Thymus (tissue), 14 donors: Measurements from ENCODE around the gene ACY1. TPM values are rescaled to one million over a fixed set of nuclear protein-coding genes. Genes with fewer than 3 reads are reported as not detected.

Source experiments
- DNase-seq, 9 donors: peaks; one replicate each; pipeline ENCODE4 v3.0.0-alpha.2; 2013; ENCODE audit warnings: low spot score in 9 of 9, low read depth in 6 of 9, missing footprints in 1 of 9
- H3K27ac ChIP-seq, 2 donors: one replicate each; pipeline ENCODE4 v1.5.1; 2013; ENCODE audit warnings: control low read depth in 1 of 2, low read depth in 1 of 2, low read length in 1 of 2, mild to moderate bottlenecking in 1 of 2, moderate library complexity in 1 of 2
- H3K27me3 ChIP-seq, 2 donors: one replicate each; pipeline ENCODE4 v1.5.1; 2013; ENCODE audit warnings: low read length in 1 of 2; ENCODE audit not compliant: control insufficient read depth in 2 of 2, insufficient read depth in 1 of 2
- H3K36me3 ChIP-seq, 2 donors: one replicate each; pipeline ENCODE4 v1.5.1; 2013; ENCODE audit warnings: low read length in 1 of 2, mild to moderate bottlenecking in 1 of 2, moderate library complexity in 1 of 2; ENCODE audit not compliant: control insufficient read depth in 2 of 2, insufficient read depth in 2 of 2
- H3K4me1 ChIP-seq, 2 donors: one replicate each; pipeline ENCODE4 v1.5.1; 2013; ENCODE audit warnings: low read length in 2 of 2; ENCODE audit not compliant: control insufficient read depth in 2 of 2, insufficient read depth in 2 of 2
- H3K4me3 ChIP-seq, 2 donors: one replicate each; pipeline ENCODE4 v1.5.1; 2013; ENCODE audit warnings: low read length in 2 of 2, control low read depth in 1 of 2, mild to moderate bottlenecking in 1 of 2
- H3K9me3 ChIP-seq, 2 donors: one replicate each; pipeline ENCODE4 v1.5.1; 2013; ENCODE audit warnings: low read length in 1 of 2, mild to moderate bottlenecking in 1 of 2; ENCODE audit not compliant: control insufficient read depth in 2 of 2, insufficient read depth in 1 of 2
- WGBS: extraction: QIAGEN DNeasy Blood & Tissue Kit; methylation state at CpG from one replicate; pipeline ENCODE4 v1.1.7; 2013; 5-methylcytosine and 5-hydroxymethylcytosine counted together
- long read RNA-seq, 10 donors: transcript quantifications; one replicate each; lab custom pipeline, GENCODE V29; 2026
- polyA plus RNA-seq: library from polyadenylated mRNA; stranded (reverse); fragments of 200-250 nt; gene quantifications from one replicate; pipeline ENCODE4 v1.2.3, GENCODE V29; 2013
- total RNA-seq: library from RNA; stranded (reverse); fragments of 120-200 nt; gene quantifications from one replicate; pipeline ENCODE4 v1.2.4, GENCODE V29; 2013
- donor health status: healthy.

The ACY1 gene
- 11.2 TPM for total RNA-seq
- polyA plus RNA-seq = 17.6 TPM
- long read RNA-seq, donor 1, partial matches to known transcripts = 0 of 1 reads
- long read RNA-seq, donor 1, other reads (novel, unspliced or antisense) = 0 of 1 reads
- long read RNA-seq, donor 2, partial matches to known transcripts = 0 of 6 reads
- long read RNA-seq, donor 2, other reads (novel, unspliced or antisense) = 0 of 6 reads
- long read RNA-seq, donor 3, partial matches to known transcripts = 0 of 6 reads
- long read RNA-seq, donor 3, other reads (novel, unspliced or antisense) = 0 of 6 reads
- long read RNA-seq, donor 4, partial matches to known transcripts = 0 of 2 reads
- long read RNA-seq, donor 4, other reads (novel, unspliced or antisense) = 0 of 2 reads
- long read RNA-seq, donor 5, transcript ACY1-215 (15 exons, 1,684 nt) = major isoform, 10 of 14 reads
- long read RNA-seq, donor 5, partial matches to known transcripts = 0 of 14 reads
- long read RNA-seq, donor 5, other reads (novel, unspliced or antisense) = 0 of 14 reads
- long read RNA-seq, donor 6, partial matches to known transcripts = 0 of 2 reads
- long read RNA-seq, donor 6, other reads (novel, unspliced or antisense) = 0 of 2 reads
- long read RNA-seq, donor 7, partial matches to known transcripts = 0 of 3 reads
- long read RNA-seq, donor 7, other reads (novel, unspliced or antisense) = 0 of 3 reads
- long read RNA-seq, donor 8, partial matches to known transcripts = 0 of 1 reads
- long read RNA-seq, donor 8, other reads (novel, unspliced or antisense) = 0 of 1 reads
- long read RNA-seq, donor 9, partial matches to known transcripts = 0 of 2 reads
- long read RNA-seq, donor 9, other reads (novel, unspliced or antisense) = 0 of 2 reads
- long read RNA-seq, donor 10 = 0 reads

DNA sequence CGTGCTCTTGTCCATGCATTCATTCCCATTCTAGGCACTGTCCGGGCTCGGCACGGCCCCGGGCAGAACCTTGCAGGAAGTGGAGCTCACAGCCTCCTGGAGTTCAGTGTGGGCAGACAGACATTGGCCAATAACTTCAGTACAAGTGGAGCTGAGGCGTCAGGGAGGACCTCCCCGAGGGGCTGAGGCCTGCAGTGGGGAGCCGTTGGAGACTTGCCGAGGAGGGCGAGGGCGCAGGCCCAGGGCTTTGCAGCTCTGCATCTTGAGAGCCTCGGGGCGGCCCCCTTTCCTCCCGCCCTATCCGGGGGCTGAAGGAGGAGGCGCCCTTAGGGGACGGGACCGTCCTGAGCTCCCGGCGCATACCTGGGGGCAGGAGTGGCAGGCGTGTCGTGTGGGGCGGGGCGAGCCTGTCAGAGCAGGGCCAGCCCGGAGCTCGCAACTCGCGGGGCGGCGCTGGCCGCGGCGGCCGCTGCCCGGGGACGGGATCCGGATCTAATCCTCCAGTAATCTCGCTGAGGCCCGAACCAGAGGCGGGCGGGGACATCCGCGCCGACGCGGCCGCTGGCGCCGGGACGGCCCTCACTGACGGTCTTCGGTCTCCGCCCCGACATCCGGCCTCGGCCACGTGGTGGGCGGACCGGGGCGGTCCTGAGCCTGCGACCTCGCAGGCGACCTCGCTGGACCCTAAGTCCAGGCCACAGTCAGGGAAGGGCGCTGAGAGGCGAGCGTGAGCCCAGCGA, at the start of gene ACY1:
ACY1 (plus strand) TSS at position 698 of the 740 bp plus-strand sequence. CDS start 530 bp downstream, outside the sequence.
- no peaks in the 10 kb centered on the region for H3K9me3 ChIP-seq
- H3K4me3 ChIP-seq = peak within 1 kb of the TSS; percentile 48 to 62
- peak in 1 of 9 donors; percentile 62 for DNase-seq
- H3K36me3 ChIP-seq = peaks cover 0 to 5% of the 10 kb centered on the region in 2 donors
- WGBS = 1% methylated on average over 68 of the region's 68 CpGs
- peaks cover 0 to 8% of the 10 kb centered on the region in 2 donors for H3K27me3 ChIP-seq
- peaks cover 9 to 25% of the 10 kb centered on the region in 2 donors for H3K4me1 ChIP-seq
- peak within 1 kb of the TSS; percentile 67 to 91 for H3K27ac ChIP-seq

DNA sequence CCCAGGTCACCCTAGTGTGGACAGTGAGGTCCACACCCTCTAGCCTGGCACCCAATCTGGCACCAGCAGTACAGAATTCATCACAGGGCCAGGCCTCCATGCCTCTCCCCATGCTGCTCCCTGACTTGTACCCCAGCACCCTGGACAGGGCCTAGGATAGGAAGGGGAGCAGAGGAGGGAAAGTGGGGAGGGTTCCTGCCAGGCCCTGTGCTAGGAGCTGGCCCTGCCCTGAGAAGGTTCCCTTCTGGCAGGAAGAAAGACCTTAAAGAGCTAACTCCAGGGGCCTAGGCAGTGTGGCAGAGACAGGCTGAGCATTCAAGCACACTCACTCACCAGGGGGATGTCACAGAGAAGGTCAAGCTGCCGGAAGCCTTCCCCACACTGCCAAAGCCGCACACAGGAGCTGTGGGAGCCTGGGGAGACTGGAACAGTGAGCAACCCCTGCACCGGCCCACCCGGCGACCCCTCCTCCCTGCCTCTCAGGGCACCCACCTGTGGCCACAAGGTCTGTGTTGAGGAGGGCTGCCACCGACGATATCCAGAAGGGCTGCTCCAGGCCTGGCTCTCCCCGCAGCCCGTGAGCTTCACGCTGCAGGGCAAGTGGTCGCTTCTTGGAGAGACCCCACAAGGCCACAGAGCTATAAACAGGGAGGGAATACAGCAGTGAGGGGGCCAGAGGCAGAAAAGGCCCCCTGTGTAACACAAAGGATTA, 49.0 kb upstream of the ACY1 start:
- no peaks in the 10 kb centered on the region for H3K9me3 ChIP-seq
- 99% methylated on average over 11 of the region's 11 CpGs for WGBS
- no peak for DNase-seq
- H3K27me3 ChIP-seq = no peaks in the 10 kb centered on the region
- H3K27ac ChIP-seq = no peak overlapping the region
- no peaks in the 10 kb centered on the region for H3K4me1 ChIP-seq
- H3K36me3 ChIP-seq = peaks cover 36 to 50% of the 10 kb centered on the region in 2 donors
- H3K4me3 ChIP-seq = no peak overlapping the region

DNA sequence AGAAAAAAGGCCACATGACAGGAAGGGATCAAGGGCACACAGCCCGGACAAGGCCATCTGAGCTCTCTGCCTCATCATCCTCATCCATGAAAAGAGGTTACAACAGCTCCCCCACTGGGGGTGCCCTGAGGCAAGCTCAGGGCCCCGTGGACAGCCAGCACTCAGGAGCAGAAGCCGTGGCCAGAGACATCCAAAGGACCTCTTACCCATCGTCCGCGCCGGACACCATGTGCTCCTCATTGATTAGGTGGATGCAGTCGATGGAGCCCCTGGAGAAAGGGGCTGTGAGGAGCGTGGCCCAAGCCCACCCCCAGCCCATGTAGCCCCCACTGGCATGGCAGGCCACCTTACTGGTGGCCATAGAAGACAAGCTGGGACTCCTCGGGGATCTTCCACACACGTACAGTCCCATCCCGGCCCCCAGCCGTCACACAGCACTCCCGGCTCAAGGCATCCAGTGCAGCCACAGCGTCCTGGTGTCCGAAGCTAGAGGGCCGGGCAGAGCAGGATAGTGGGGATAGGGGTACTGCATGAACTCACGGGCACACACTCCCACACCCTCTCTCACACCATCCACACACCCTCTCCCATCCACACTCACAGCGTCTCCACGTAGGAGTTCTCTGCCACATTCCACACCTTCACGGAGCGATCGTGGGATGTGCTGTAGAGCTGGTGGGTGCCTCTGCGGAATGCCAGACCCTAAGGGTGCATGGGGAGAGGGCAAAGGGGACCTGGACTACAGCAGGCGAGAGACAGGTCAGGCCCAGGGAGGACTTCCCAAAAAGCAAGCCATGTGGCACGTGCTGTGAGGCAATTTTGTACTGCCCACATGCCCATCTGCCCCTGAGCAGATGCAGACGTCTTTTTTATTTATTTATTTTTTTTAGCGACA, 48.1 kb upstream of the ACY1 start:
- no peaks in the 10 kb centered on the region for H3K27me3 ChIP-seq
- DNase-seq = no peak
- H3K4me3 ChIP-seq = no peak overlapping the region
- no peak overlapping the region for H3K27ac ChIP-seq
- no peaks in the 10 kb centered on the region for H3K4me1 ChIP-seq
- H3K36me3 ChIP-seq = peaks cover 36 to 50% of the 10 kb centered on the region in 2 donors
- no peaks in the 10 kb centered on the region for H3K9me3 ChIP-seq
- WGBS = 98% methylated on average over 28 of the region's 28 CpGs

DNA sequence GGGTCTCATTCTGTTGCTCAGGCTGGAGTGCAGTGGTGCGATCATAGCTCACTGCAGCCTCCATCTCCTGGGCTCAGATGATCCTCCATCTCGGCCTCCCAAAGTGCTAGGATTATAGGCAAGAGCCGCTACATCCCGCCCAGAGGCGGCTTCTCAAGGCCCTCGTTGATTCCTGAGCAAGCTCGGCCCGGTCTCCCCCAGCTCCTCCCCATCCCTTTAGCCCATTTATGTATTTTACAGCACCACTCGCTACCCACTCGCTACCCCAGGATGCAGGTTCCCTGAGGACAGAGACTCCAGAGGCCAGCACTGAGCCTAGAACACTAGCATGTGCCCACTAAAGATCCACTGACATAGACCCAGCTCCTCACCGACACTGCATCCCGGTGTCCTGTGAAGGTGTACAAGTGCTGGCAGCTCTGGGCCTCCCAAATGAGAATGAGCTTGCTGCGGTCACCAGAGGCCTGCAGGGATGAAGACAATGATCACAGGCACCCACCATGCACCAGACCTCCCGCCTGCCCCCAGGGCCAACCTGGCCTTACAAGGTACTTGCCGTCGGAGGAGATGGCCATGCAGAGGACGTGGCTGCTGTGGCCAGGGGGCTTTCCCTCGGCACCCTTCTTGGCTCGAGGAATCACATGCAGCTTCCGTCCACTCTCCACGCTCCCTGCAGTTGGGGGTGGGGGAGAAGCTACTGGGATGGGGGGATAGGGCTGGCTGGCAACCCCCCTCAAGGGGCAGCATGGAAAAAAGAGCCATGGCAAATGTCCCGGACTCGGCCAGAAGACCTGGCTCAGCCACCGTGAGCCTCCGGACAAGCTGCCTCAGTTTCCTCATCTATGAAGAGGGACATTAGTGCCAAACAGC, 47.2 kb upstream of the ACY1 start:
- H3K4me1 ChIP-seq = peaks cover 2 to 4% of the 10 kb centered on the region in 2 donors
- H3K36me3 ChIP-seq = peaks cover 36 to 50% of the 10 kb centered on the region in 2 donors
- no peak for DNase-seq
- no peak overlapping the region for H3K4me3 ChIP-seq
- H3K27me3 ChIP-seq = no peaks in the 10 kb centered on the region
- 98% methylated on average over 25 of the region's 25 CpGs for WGBS
- H3K9me3 ChIP-seq = no peaks in the 10 kb centered on the region
- H3K27ac ChIP-seq = no peak overlapping the region

DNA sequence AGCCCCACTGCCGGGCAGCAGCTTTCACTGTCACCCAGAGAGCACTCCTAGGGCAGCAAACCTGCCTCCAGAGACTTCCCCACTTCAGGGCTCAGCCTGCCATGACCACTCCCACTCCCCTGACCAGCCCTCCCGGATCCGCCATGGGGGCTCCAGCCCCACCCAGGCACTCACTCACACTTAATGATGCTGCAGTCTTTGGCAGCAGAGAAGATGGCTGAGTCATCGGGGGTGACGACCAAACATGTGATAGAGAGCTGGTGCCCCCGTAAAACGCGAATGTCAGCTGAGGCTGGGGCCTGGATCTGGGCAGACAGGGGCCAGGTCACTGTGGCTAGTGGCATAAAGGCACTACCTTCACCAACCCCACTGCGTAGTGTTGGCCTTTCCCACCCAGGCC, 46.3 kb upstream of the ACY1 start:
- WGBS = 97% methylated on average over 9 of the region's 9 CpGs
- H3K9me3 ChIP-seq = no peaks in the 10 kb centered on the region

DNA sequence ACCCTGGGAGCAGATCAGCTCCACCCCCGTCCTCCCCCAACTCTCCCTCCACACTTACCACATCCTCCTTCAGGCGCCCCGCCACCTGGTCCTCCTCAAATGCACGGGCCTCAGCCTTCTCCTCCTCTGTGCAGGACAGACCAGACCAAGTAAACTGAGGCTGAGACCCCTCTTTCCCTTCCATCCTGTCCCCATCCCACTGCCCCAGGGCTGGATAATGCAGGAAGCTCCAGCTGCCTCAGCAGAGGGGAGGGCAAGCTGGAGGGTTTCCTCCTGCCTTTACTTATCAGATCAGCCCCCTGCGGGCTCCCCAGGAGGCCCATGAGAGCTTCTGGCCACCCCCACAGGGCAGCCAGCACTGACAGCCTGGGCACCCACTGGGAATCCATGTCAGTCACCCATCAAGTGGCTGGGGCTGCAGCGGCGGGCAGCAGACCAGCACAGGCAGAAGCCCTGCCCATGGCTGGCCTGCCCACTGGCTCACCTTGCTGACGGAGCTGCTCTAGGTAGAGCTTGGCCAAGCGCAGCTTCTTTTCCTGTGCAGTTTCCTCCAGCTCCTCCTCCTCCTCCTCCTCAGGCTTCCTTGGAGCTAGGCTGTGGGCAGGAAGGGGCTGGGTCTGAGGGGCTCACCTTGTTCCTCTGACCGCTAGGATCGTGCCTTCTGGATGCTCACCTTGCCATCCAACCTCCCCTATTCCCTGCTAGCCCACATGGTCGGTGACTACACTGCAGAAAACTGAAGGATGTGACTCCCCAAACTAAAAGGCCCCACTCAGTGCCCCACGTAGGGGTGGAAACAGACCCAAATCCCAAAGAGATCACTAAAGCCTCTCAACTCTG, 45.5 kb upstream of the ACY1 start:
- Histone ChIP-seq H3K4me3 (no peak overlapping the region), H3K9me3 (no peaks in the 10 kb centered on the region), H3K4me1 (peaks cover 11 to 16% of the 10 kb centered on the region in 2 donors), H3K36me3 (peaks cover 34 to 47% of the 10 kb centered on the region in 2 donors), H3K27me3 (no peaks in the 10 kb centered on the region), H3K27ac (no peak overlapping the region)
- no peak for DNase-seq
- WGBS = 85% methylated on average over 13 of the region's 13 CpGs

More for the DNA sequence above, 46.3 kb upstream of the ACY1 start:
- DNase-seq = no peak
- H3K27me3 ChIP-seq = no peaks in the 10 kb centered on the region
- no peak overlapping the region for H3K27ac ChIP-seq
- peaks cover 36 to 50% of the 10 kb centered on the region in 2 donors for H3K36me3 ChIP-seq
- H3K4me1 ChIP-seq = peaks cover 7 to 9% of the 10 kb centered on the region in 2 donors
- H3K4me3 ChIP-seq = no peak overlapping the region
